ENCODE results near the gene PDE2A. TPM values are rescaled to one million over a fixed set of nuclear protein-coding genes. Genes with fewer than 3 reads are reported as not detected.

PDE2A gene
- total and polyA plus RNA-seq, 8 donors, result 8.4 to 13.8 (median 11.2) TPM

DNA sequence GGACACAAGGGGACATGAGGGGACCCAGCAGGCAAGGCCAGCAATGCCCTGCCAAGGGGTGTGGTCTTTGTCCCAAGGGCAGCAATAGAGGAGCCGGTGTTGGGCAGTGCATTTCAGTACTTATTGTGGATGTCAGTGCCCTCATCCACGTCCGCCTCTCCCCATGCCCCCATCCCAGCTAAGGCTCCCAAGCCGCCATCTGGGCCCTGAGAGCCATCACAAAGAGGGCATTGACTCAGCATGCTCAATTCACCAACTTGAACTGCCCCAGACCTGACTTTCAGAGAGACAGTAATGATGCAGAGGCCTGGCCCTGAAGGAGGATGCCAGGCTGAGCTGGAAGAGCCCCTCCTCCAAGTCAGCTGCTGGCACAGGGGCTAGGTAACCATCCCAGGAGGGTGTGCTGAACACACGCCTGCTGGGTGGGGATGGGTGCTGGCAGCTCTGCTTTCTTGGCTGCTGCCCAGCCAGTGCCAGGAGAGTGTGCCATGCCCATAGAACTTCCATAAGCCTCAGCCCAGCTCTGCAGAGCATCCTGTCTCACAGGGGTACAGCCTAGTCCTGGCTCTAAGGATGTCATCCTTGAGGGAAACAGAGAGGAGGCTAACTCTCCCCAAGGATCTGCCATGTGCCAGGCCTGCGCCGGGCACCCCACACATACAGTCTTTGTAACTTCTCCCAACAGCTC is 46.5 kb downstream of the PDE2A start:
- peak in 1 of 4 donors; percentile 35 for DNase-seq
- H3K4me1 ChIP-seq, result peaks cover 12 to 22% of the 10 kb centered on the region in 2 donors
- intact Hi-C loops (cut with DNase I), result no loop called here
- H3K4me3 ChIP-seq, result no peak overlapping the region
- TF ChIP-seq, protein P1, sequence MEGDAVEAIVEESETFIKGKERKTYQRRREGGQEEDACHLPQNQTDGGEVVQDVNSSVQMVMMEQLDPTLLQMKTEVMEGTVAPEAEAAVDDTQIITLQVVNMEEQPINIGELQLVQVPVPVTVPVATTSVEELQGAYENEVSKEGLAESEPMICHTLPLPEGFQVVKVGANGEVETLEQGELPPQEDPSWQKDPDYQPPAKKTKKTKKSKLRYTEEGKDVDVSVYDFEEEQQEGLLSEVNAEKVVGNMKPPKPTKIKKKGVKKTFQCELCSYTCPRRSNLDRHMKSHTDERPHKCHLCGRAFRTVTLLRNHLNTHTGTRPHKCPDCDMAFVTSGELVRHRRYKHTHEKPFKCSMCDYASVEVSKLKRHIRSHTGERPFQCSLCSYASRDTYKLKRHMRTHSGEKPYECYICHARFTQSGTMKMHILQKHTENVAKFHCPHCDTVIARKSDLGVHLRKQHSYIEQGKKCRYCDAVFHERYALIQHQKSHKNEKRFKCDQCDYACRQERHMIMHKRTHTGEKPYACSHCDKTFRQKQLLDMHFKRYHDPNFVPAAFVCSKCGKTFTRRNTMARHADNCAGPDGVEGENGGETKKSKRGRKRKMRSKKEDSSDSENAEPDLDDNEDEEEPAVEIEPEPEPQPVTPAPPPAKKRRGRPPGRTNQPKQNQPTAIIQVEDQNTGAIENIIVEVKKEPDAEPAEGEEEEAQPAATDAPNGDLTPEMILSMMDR (IDR thresholded peaks at IDR 0.05), result no peak
- peaks cover 0 to 25% of the 10 kb centered on the region in 2 donors for H3K27me3 ChIP-seq
- no peaks in the 10 kb centered on the region for H3K36me3 ChIP-seq
- no peak for ATAC-seq
- H3K27ac ChIP-seq, result no peak overlapping the region
- no peaks in the 10 kb centered on the region for H3K9me3 ChIP-seq

- Histone ChIP-seq H3K27ac (no peak overlapping the region), H3K4me1 (peaks cover 12 to 22% of the 10 kb centered on the region in 2 donors), H3K9me3 (no peaks in the 10 kb centered on the region), H3K4me3 (no peak overlapping the region), H3K36me3 (no peaks in the 10 kb centered on the region), H3K27me3 (peaks cover 0 to 36% of the 10 kb centered on the region in 2 donors)
- ATAC-seq (no peak), DNase-seq (peak in 1 of 4 donors; percentile 58)
- intact Hi-C loops (cut with DNase I), result no loop called here
- TF ChIP-seq, protein P1 (IDR thresholded peaks at IDR 0.05), result no peak
These were observed 47.7 kb downstream of the PDE2A start for GRCh38 chr11:72626414-72626936.

DNA sequence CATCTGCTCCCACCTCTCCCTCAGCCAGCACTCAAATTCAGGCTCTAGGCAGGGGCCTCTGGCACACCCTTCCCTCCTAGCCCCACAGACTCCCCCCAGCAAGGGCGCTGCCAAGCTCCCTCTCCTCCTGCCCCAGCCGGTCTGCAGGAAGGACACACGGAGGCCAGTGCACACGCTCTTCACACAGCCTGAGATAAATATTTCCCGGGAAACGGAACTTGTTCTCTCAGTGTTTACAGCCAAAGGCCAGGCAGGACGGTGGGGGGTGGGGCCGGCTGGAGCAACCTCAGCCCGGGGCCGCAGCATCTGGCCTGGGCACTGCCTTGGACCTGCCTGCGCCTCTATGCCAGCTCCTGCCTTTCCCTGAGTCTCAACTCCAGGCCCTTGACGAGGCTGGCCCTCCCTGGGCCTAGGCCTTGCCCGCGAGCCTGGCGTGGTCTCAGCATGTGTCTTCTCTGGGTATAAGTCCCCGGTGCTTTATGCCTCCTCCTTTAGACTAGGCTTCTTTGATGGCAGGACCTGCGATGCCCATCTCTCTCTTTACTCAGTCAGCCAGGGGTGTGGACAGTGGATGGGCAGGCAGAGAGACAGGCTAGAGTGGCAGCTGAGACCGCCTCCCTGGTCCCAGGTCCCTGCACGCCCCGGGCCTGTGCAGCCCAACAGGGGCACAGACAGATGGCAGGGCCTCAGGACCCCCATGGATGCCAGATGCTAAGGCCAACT is 48.4 kb downstream of the PDE2A start:
- Histone ChIP-seq H3K27ac (no peak overlapping the region), H3K27me3 (peaks cover 0 to 40% of the 10 kb centered on the region in 2 donors), H3K4me1 (peaks cover 12 to 22% of the 10 kb centered on the region in 2 donors), H3K9me3 (no peaks in the 10 kb centered on the region), H3K4me3 (no peak overlapping the region), H3K36me3 (no peaks in the 10 kb centered on the region)
- intact Hi-C loops (cut with DNase I), result no loop called here
- TF ChIP-seq, protein P1 (IDR thresholded peaks at IDR 0.05), result no peak
- ATAC-seq (peak; percentile 85), DNase-seq (peak; percentile 42 to 84 (median 62))

DNA sequence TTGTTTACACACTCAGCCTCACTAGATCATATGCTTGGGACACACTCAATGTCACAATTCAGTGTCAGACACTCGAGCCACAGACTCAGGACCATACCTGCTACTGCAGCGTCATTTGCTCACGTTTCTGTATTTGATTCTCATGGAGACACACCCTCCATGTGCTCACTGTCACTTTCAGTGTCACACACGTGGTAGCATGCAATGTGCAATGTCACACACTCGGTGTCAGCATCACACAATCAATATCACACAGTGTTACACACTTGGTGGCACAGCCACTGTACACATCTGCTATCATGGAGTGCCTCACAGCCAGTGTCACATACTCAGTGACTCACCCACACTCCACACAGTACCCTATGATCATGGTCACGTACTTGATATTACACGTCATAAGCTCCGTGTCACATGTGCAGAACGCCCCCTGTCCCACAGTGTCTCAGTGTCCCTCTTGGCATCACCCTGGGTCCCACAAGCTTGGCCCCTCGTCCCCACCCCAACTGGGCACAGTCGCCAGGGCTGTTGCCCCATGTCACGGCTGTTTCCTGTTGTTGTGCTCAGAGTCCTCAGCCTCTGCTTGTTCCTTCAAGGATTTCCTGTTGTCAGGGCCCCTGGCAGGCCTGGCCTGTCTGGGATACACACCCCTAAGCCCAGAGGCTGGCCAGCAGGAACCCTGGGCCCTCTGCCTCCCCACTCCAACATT is 49.6 kb downstream of the PDE2A start:
- intact Hi-C loops (cut with DNase I), result no loop called here
- H3K4me3 ChIP-seq, result no peak overlapping the region
- DNase-seq (peak in 2 of 4 donors; percentile 44 to 66), ATAC-seq (peak; percentile 50)
- peaks cover 12 to 22% of the 10 kb centered on the region in 2 donors for H3K4me1 ChIP-seq
- peaks cover 0 to 32% of the 10 kb centered on the region in 2 donors for H3K27me3 ChIP-seq
- TF ChIP-seq, protein P1 (IDR thresholded peaks at IDR 0.05), result no peak
- H3K27ac ChIP-seq, result no peak overlapping the region
- H3K9me3 ChIP-seq, result no peaks in the 10 kb centered on the region
- no peaks in the 10 kb centered on the region for H3K36me3 ChIP-seq

Data from left lung (tissue), 10 donors.